Measurements from ENCODE around the gene CDKN2AIPNL.

The CDKN2AIPNL gene

GRCh38 chr5:134451225-134451935, 39.7 kb upstream of the CDKN2AIPNL start:
- DNase-seq (ENCODE audit: extremely low read depth, insufficient read length): no peak
- no peak for TF ChIP-seq CTCF (IDR thresholded peaks at IDR 0.05; ENCODE audit: insufficient read depth, low read length, poor library complexity, severe bottlenecking)
- H3K36me3 ChIP-seq (ENCODE audit: control insufficient read depth, insufficient read depth, low read length): no peaks in the 10 kb centered on the region
- H3K4me3 ChIP-seq (replicated peaks; ENCODE audit: low read depth, low read length): no peak overlapping the region
- H3K27me3 ChIP-seq (replicated peaks; ENCODE audit: control insufficient read depth, insufficient read depth, low read length): no peaks in the 10 kb centered on the region

- TF ChIP-seq CTCF (IDR thresholded peaks at IDR 0.05; ENCODE audit: insufficient read depth, low read length, poor library complexity, severe bottlenecking): no peak
- DNase-seq (ENCODE audit: extremely low read depth, insufficient read length): no peak
Observed at GRCh38 chr5:134450374-134450773, 38.7 kb upstream of the CDKN2AIPNL start.

GRCh38 chr5:134449167-134449566, 37.5 kb upstream of the CDKN2AIPNL start:
- no peaks in the 10 kb centered on the region for H3K36me3 ChIP-seq (ENCODE audit: control insufficient read depth, insufficient read depth, low read length)
- no peak for TF ChIP-seq CTCF (IDR thresholded peaks at IDR 0.05; ENCODE audit: insufficient read depth, low read length, poor library complexity, severe bottlenecking)
- H3K4me3 ChIP-seq (replicated peaks; ENCODE audit: low read depth, low read length): no peak overlapping the region
- DNase-seq (ENCODE audit: extremely low read depth, insufficient read length): no peak
- no peaks in the 10 kb centered on the region for H3K27me3 ChIP-seq (replicated peaks; ENCODE audit: control insufficient read depth, insufficient read depth, low read length)

More at GRCh38 chr5:134450374-134450773, 38.7 kb upstream of the CDKN2AIPNL start:
- Histone ChIP-seq H3K4me3 (replicated peaks; ENCODE audit: low read depth, low read length) (no peak overlapping the region), H3K27me3 (replicated peaks; ENCODE audit: control insufficient read depth, insufficient read depth, low read length) (no peaks in the 10 kb centered on the region), H3K36me3 (ENCODE audit: control insufficient read depth, insufficient read depth, low read length) (no peaks in the 10 kb centered on the region)

GRCh38 chr5:134447815-134448520, 36.3 kb upstream of the CDKN2AIPNL start:
- no peak for DNase-seq (ENCODE audit: extremely low read depth, insufficient read length)
- Histone ChIP-seq H3K36me3 (ENCODE audit: control insufficient read depth, insufficient read depth, low read length) (no peaks in the 10 kb centered on the region), H3K4me3 (replicated peaks; ENCODE audit: low read depth, low read length) (no peak overlapping the region), H3K27me3 (replicated peaks; ENCODE audit: control insufficient read depth, insufficient read depth, low read length) (no peaks in the 10 kb centered on the region)
- TF ChIP-seq CTCF (IDR thresholded peaks at IDR 0.05; ENCODE audit: insufficient read depth, low read length, poor library complexity, severe bottlenecking): no peak

DNA sequence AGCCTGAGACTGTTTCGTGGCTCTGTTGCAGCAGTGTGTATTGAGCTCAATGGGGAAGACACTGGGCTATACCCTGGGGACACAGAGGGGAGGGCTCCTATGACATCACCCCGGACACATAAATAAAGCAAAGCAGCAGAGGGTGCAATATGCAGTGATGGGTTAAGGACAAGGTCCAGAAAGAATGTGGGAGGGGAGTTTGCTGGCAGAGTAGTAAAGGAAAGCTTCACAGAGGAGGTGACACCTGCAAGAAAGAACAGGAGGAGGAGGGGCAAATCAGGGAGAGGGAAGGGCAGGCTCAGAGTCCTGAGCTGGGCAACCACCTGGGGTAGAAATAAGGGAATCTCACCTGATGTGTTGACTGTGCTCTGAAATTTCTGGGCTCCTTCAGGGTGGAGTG, 35.3 kb upstream of the CDKN2AIPNL start:
- DNase-seq (ENCODE audit: extremely low read depth, insufficient read length): no peak
- Histone ChIP-seq H3K4me3 (replicated peaks; ENCODE audit: low read depth, low read length) (no peak overlapping the region), H3K36me3 (ENCODE audit: control insufficient read depth, insufficient read depth, low read length) (no peaks in the 10 kb centered on the region), H3K27me3 (replicated peaks; ENCODE audit: control insufficient read depth, insufficient read depth, low read length) (no peaks in the 10 kb centered on the region)
- TF ChIP-seq CTCF (IDR thresholded peaks at IDR 0.05; ENCODE audit: insufficient read depth, low read length, poor library complexity, severe bottlenecking): no peak
